Astrocyte of the spinal cord (primary cell): Measurements from ENCODE around the gene ELFN2.

Source experiments
- DNase-seq: peaks from one replicate; pipeline ENCODE4 v3.0.0; 2011; ENCODE audit warnings: low read depth, low spot score
- H3K4me3 ChIP-seq: 2 replicates; pipeline ENCODE4 v1.5.1; 2011; ENCODE audit warnings: low read depth, mild to moderate bottlenecking, low read length, moderate library complexity
- CTCF ChIP-seq: IDR thresholded peaks from 2 replicates; pipeline ENCODE4 v1.5.1; 2012; ENCODE audit warnings: low read depth, mild to moderate bottlenecking, low read length, inconsistent platforms
- in situ Hi-C: cut with HindIII; loops from 2 replicates; pipeline ENCODE4 v1.10.0; 2017; ENCODE audit warnings: low sequenced_read_pairs

The ELFN2 gene

GRCh38 chr22:37454857-37455686, 27.8 kb upstream of the ELFN2 start:
- no peak overlapping the region for H3K4me3 ChIP-seq
- in situ Hi-C loops = no loop called here
- TF ChIP-seq CTCF = no peak
- DNase-seq = peak; percentile 87

- TF ChIP-seq CTCF = no peak
- in situ Hi-C loops = no loop called here
- no peak overlapping the region for H3K4me3 ChIP-seq
- no peak for DNase-seq
Observed at GRCh38 chr22:37453696-37454095, 26.4 kb upstream of the ELFN2 start.

DNA sequence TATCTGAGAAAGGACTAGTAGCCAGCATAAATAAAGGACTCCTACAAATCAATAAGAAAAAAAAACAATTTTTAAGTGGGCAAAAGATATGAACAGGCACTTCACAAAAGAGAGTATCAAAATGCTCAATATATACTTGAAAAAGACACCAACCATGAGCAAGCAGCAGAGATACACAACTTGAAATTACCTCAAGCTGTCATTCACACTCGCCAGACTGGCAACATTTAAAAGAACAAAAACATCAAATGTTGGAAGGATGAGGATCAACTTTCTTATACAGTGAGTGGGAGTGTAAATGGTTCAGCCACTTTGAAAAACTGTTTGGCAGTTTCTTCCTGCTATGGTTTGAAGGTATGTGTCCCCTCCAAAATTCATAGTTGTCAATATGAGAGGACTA, 23.9 kb upstream of the ELFN2 start:
- no peak for TF ChIP-seq CTCF
- in situ Hi-C loops = no loop called here
- DNase-seq = no peak
- no peak overlapping the region for H3K4me3 ChIP-seq

DNA sequence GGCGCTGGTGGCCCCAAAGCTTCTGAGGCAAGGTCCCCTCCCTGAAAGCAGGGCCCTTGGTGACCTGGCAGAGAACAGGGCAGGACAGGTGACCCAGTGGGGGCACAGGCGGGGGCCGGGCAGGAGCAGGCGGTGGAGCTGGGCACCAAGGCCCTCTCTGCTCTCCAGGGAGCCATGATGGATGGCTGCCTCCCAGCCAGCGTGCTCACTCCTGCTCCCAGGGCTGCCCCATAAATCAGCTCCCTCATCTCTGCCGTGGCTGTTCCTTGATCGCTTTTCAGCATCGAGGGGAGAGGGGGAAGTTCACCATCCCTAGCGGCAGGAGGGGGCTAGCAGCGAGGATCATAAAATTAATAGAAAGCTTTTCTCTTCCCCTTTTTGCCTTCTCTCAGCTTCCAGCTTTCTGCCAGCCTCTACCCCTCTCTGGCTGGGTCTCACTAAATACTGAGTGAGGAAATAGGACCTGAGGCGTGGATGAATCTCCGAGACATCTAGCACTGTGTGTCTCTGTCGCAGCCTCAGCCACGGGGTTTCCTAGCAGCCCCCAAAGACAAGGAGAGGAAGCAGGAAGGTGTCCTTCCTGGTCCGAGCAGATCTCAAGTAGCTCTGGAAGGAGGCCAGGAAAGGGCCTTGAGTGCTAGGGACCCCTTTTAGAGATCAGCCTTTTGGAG, 22.2 kb upstream of the ELFN2 start:
- no peak overlapping the region for H3K4me3 ChIP-seq
- DNase-seq = no peak
- TF ChIP-seq CTCF = no peak
- in situ Hi-C loops = no loop called here

GRCh38 chr22:37448516-37449127, 21.3 kb upstream of the ELFN2 start:
- no peak overlapping the region for H3K4me3 ChIP-seq
- in situ Hi-C loops = no loop called here
- no peak for TF ChIP-seq CTCF
- DNase-seq = no peak

GRCh38 chr22:37445501-37445900, 18.2 kb upstream of the ELFN2 start:
- no peak for TF ChIP-seq CTCF
- no peak for DNase-seq
- in situ Hi-C loops = no loop called here
- no peak overlapping the region for H3K4me3 ChIP-seq
